H1 (cell line): ENCODE measurements around the gene ME3. TPM values are rescaled to one million over a fixed set of nuclear protein-coding genes. Genes with fewer than 3 reads are reported as not detected.

Experiments used
- CTCF ChIA-PET: fragments of 300-600 bp; sonication (Branson Sonifier 250); formaldehyde crosslinking; loops from one replicate; lab custom pipeline; 2021; ENCODE audit not compliant: partially characterized antibody; lab: Charles Lee
- POLR2A ChIA-PET: fragments of 300-600 bp; sonication (Branson Sonifier 250); formaldehyde crosslinking; loops from one replicate; lab custom pipeline; 2021; ENCODE audit warnings: inconsistent platforms; ENCODE audit not compliant: partially characterized antibody; lab: Charles Lee
- DNase-seq, 2 experiments: peaks; one replicate each; pipeline versions ENCODE4 v3.0.0 to v3.0.0-alpha.2; 2010 to 2022; ENCODE audit warnings: low spot score in 2 of 2, low read depth in 1 of 2, mixed read lengths in 1 of 2
- FAIRE-seq: peaks from 2 replicates; lab custom pipeline; 2011; peaks lifted over from hg19 to GRCh38; lab: Jason Lieb, UNC
- H2AFZ ChIP-seq: 2 replicates; pipeline ENCODE4 v1.8.1; 2012; ENCODE audit warnings: low read length, inconsistent platforms
- H2AK5ac ChIP-seq: 2 replicates; pipeline ENCODE4 v1.6.1; 2013; ENCODE audit warnings: low read depth, low read length
- H2BK120ac ChIP-seq: replicated peaks from 2 replicates; pipeline ENCODE3; 2013; ENCODE audit warnings: low read depth, low read length, inconsistent platforms
- H2BK12ac ChIP-seq: 2 replicates; pipeline ENCODE4 v1.6.1; 2013; ENCODE audit warnings: low read depth, low read length
- H2BK15ac ChIP-seq: 2 replicates; pipeline ENCODE4 v1.6.1; 2013; ENCODE audit warnings: low read length
- H2BK20ac ChIP-seq: 2 replicates; pipeline ENCODE4 v1.6.1; 2013; ENCODE audit warnings: low read length
- H2BK5ac ChIP-seq: 2 replicates; pipeline ENCODE4 v1.6.1; 2013; ENCODE audit warnings: low read depth, low read length
- H3K14ac ChIP-seq: 2 replicates; pipeline ENCODE4 v1.6.1; 2013; ENCODE audit warnings: inconsistent platforms; ENCODE audit not compliant: insufficient read length
- H3K18ac ChIP-seq: 2 replicates; pipeline ENCODE4 v1.6.1; 2013; ENCODE audit warnings: low read length; ENCODE audit errors: extremely low read depth
- H3K23ac ChIP-seq: 2 replicates; pipeline ENCODE4 v1.6.1; 2013; ENCODE audit warnings: inconsistent platforms; ENCODE audit not compliant: insufficient read length
- H3K23me2 ChIP-seq: 2 replicates; pipeline ENCODE4 v1.6.1; 2013; ENCODE audit warnings: low read depth, low read length
- H3K27ac ChIP-seq: 2 replicates; pipeline ENCODE4 v1.6.1; 2011; ENCODE audit warnings: low read depth, low read length, inconsistent platforms
- H3K27me3 ChIP-seq, 4 experiments: replicated peaks in 1 of 4; 1 replicate in 1 of 4; 2 replicates in 3 of 4; pipeline versions ENCODE4 v1.6.1 to v1.8.1; 2011 to 2013; ENCODE audit warnings: low read length in 3 of 4, mild to moderate bottlenecking in 3 of 4, inconsistent platforms in 2 of 4, mixed read lengths in 2 of 4, moderate library complexity in 1 of 4; ENCODE audit not compliant: control insufficient read depth in 3 of 4, insufficient read depth in 3 of 4; ENCODE audit errors: extremely low read depth in 1 of 4
- H3K36me3 ChIP-seq, 4 experiments: 2 replicates each; pipeline versions ENCODE4 v1.6.1 to v1.8.1; 2011 to 2013; ENCODE audit warnings: mild to moderate bottlenecking in 4 of 4, low read length in 3 of 4, moderate library complexity in 2 of 4, control low read depth in 1 of 4, inconsistent platforms in 1 of 4; ENCODE audit not compliant: insufficient read depth in 4 of 4, control insufficient read depth in 2 of 4
- H3K4ac ChIP-seq: replicated peaks from 2 replicates; pipeline ENCODE3; 2013; ENCODE audit warnings: low read length, low read depth, mixed read lengths, inconsistent platforms; ENCODE audit not compliant: insufficient read length
- H3K4me1 ChIP-seq, 4 experiments: replicated peaks in 1 of 4; 1 replicate in 1 of 4; 2 replicates in 3 of 4; pipeline versions ENCODE4 v1.6.1 to v1.8.1; 2011 to 2013; ENCODE audit warnings: low read length in 3 of 4, inconsistent platforms in 2 of 4, mixed read lengths in 1 of 4; ENCODE audit not compliant: insufficient read depth in 4 of 4, control insufficient read depth in 3 of 4
- H3K4me2 ChIP-seq, 2 experiments: 2 replicates each; pipeline versions ENCODE4 v1.6.1 to v1.8.1; 2011 to 2013; ENCODE audit warnings: low read depth in 2 of 2, low read length in 2 of 2, control low read depth in 1 of 2, inconsistent platforms in 1 of 2, mild to moderate bottlenecking in 1 of 2; ENCODE audit not compliant: insufficient read depth in 1 of 2
- H3K4me3 ChIP-seq, 4 experiments: fragments of 200-600, 300-600 bp in 1 of 4; sonication (generic), shearing (Covaris generic), sonication (Bioruptor Twin) in 1 of 4; 2 replicates each; pipeline versions ENCODE4 v1.5.1 to v1.8.1; 2011 to 2016; ENCODE audit warnings: low read length in 4 of 4, low read depth in 3 of 4, control low read depth in 2 of 4, inconsistent platforms in 2 of 4, mild to moderate bottlenecking in 2 of 4, mixed read lengths in 1 of 4, moderate library complexity in 1 of 4; ENCODE audit not compliant: insufficient read depth in 2 of 4; ENCODE audit errors: extremely low read depth in 1 of 4
- H3K56ac ChIP-seq: replicated peaks from 2 replicates; pipeline ENCODE3; 2013; ENCODE audit warnings: low read depth, mild to moderate bottlenecking, mixed read lengths, low read length, inconsistent platforms; ENCODE audit not compliant: insufficient read length
- H3K79me1 ChIP-seq: 2 replicates; pipeline ENCODE4 v1.6.1; 2013; ENCODE audit warnings: low read depth, low read length, control low read depth
- H3K79me2 ChIP-seq, 2 experiments: 2 replicates each; pipeline versions ENCODE4 v1.6.1 to v1.8.1; 2012 to 2013; ENCODE audit warnings: low read length in 2 of 2, mild to moderate bottlenecking in 2 of 2, inconsistent platforms in 1 of 2; ENCODE audit not compliant: insufficient read depth in 2 of 2, control insufficient read depth in 1 of 2
- H3K9ac ChIP-seq, 4 experiments: replicated peaks in 1 of 4; 1 replicate in 1 of 4; 2 replicates in 3 of 4; pipeline versions ENCODE4 v1.6.1 to v1.8.1; 2011 to 2013; ENCODE audit warnings: low read depth in 3 of 4, low read length in 3 of 4, control low read depth in 2 of 4, mild to moderate bottlenecking in 2 of 4, moderate library complexity in 2 of 4, inconsistent platforms in 1 of 4; ENCODE audit errors: extremely low read depth in 1 of 4
- H3K9me3 ChIP-seq, 2 experiments: 2 replicates each; pipeline versions ENCODE4 v1.6.1 to v1.8.1; 2012 to 2013; ENCODE audit warnings: mild to moderate bottlenecking in 2 of 2, moderate library complexity in 2 of 2, control low read depth in 1 of 2, inconsistent platforms in 1 of 2, low read depth in 1 of 2, low read length in 1 of 2, mixed read lengths in 1 of 2; ENCODE audit not compliant: insufficient read depth in 2 of 2
- H4K20me1 ChIP-seq, 2 experiments: replicated peaks in 1 of 2; 2 replicates each; pipeline versions ENCODE3 to v1.8.1; 2011 to 2013; ENCODE audit warnings: inconsistent platforms in 2 of 2, low read length in 2 of 2, mild to moderate bottlenecking in 1 of 2; ENCODE audit not compliant: insufficient read depth in 2 of 2, control insufficient read depth in 1 of 2
- H4K5ac ChIP-seq: 2 replicates; pipeline ENCODE4 v1.6.1; 2013; ENCODE audit warnings: low read length, low read depth, mixed read lengths, inconsistent platforms; ENCODE audit not compliant: insufficient read length
- H4K8ac ChIP-seq: 2 replicates; pipeline ENCODE4 v1.8.0; 2013; ENCODE audit warnings: mild to moderate bottlenecking, moderate library complexity, low read length, inconsistent platforms; ENCODE audit not compliant: insufficient read depth; ENCODE audit errors: extremely low read depth
- H4K91ac ChIP-seq: replicated peaks from 2 replicates; pipeline ENCODE3; 2013; ENCODE audit warnings: low read length, mixed read lengths, inconsistent platforms; ENCODE audit not compliant: insufficient read length
- ATF3 ChIP-seq: IDR thresholded peaks from 2 replicates; pipeline ENCODE4 v1.6.1; 2011; ENCODE audit warnings: low read depth, mild to moderate bottlenecking, low read length; ENCODE audit not compliant: insufficient read depth
- CBX8 ChIP-seq: fragments of 300-800, 300-1000 bp; sonication (generic); IDR thresholded peaks from 2 replicates; pipeline ENCODE4 v1.7.1; 2016; ENCODE audit warnings: low read depth, low read length, borderline replicate concordance
- CTBP2 ChIP-seq: IDR thresholded peaks from 2 replicates; pipeline ENCODE4 v1.7.0; 2011; ENCODE audit warnings: borderline replicate concordance, mild to moderate bottlenecking, moderate library complexity, mixed read lengths, low read length; ENCODE audit not compliant: insufficient read depth, insufficient read length
- EGR1 ChIP-seq: IDR thresholded peaks from 2 replicates; pipeline ENCODE4 v1.6.1; 2011; ENCODE audit warnings: low read depth, low read length, borderline replicate concordance
- EP300 ChIP-seq, 2 experiments: IDR thresholded peaks; 1 replicate in 1 of 2; 2 replicates in 1 of 2; pipeline ENCODE4 v1.6.1; 2011 to 2012; ENCODE audit warnings: low read depth in 2 of 2, low read length in 2 of 2, mild to moderate bottlenecking in 2 of 2, borderline replicate concordance in 1 of 2, inconsistent platforms in 1 of 2, moderate library complexity in 1 of 2
- EZH2 ChIP-seq: fragments of 200-600 bp; sonication (generic); IDR thresholded peaks from 2 replicates; pipeline ENCODE4 v1.7.1; 2012; ENCODE audit warnings: low read depth, mild to moderate bottlenecking, moderate library complexity, low read length, inconsistent platforms; ENCODE audit not compliant: severe bottlenecking
- GTF2F1 ChIP-seq: IDR thresholded peaks from 2 replicates; pipeline ENCODE4 v1.6.1; 2012; ENCODE audit warnings: low read depth, low read length, improper control_type of control experiment, borderline replicate concordance
- JUND ChIP-seq: IDR thresholded peaks from 2 replicates; pipeline ENCODE4 v1.6.1; 2011; ENCODE audit warnings: mild to moderate bottlenecking, improper control_type of control experiment, low read length
- KDM1A ChIP-seq: fragments of 200-600, 300-600 bp; sonication (generic); IDR thresholded peaks from 2 replicates; pipeline ENCODE4 v1.7.1; 2016; ENCODE audit warnings: mild to moderate bottlenecking, low read length, borderline replicate concordance
- KDM4A ChIP-seq: IDR thresholded peaks from one replicate; pipeline ENCODE4 v1.7.1; 2012; ENCODE audit warnings: low read depth, mild to moderate bottlenecking, moderate library complexity, low read length, inconsistent platforms; ENCODE audit not compliant: severe bottlenecking
- SP2 ChIP-seq: IDR thresholded peaks from 2 replicates; pipeline ENCODE4 v1.6.1; 2012; ENCODE audit warnings: mild to moderate bottlenecking, low read length, inconsistent platforms
- TAF1 ChIP-seq: IDR thresholded peaks from 2 replicates; pipeline ENCODE4 v1.6.1; 2011; ENCODE audit warnings: mild to moderate bottlenecking, low read depth, low read length
- WGBS, 2 experiments: shearing (Covaris generic) in 1 of 2; methylation state at CpG; one replicate each; pipeline versions ENCODE4 v1.1.6 to v1.1.7; 2013 to 2015; ENCODE audit warnings: low lambda C conversion rate in 2 of 2, mixed read lengths in 2 of 2, inconsistent platforms in 1 of 2, low coverage in 1 of 2, missing lambda C conversion rate in 1 of 2; ENCODE audit not compliant: insufficient replicate concordance in 2 of 2, insufficient coverage in 1 of 2, insufficient read length in 1 of 2; ENCODE audit errors: extremely low coverage in 1 of 2, missing lambda C conversion rate in 1 of 2; 5-methylcytosine and 5-hydroxymethylcytosine counted together
- polyA plus RNA-seq, 7 experiments: library from polyadenylated mRNA; depleted of rRNA in 3 of 7; stranded (reverse) in 5 of 7; unstranded in 2 of 7; fragments of >200 nt in 5 of 7; fragments of 200-250 nt in 2 of 7; gene quantifications; 1 replicate in 5 of 7; 2 replicates in 1 of 7; 4 replicates in 1 of 7; pipeline versions ENCODE4 v1.2.1 to v1.2.3, GENCODE V29; 2011 to 2013; ENCODE audit warnings: missing spikeins in 2 of 7, mixed read lengths in 2 of 7
- total RNA-seq: library from RNA; stranded (reverse); fragmentation: NEBNext Ultra II Directional; extraction: Animal tissue kit (Norgen Biotek cat#: 25700); gene quantifications from 2 replicates; pipeline ENCODE4 v1.2.1, GENCODE V29; 2021

Gene ME3
- total and polyA plus RNA-seq, 2 of the 8 experiments (the other 6 are each of a cell fraction or from before 2014, with no cell fraction given) = 1.5 to 2.8 TPM

DNA sequence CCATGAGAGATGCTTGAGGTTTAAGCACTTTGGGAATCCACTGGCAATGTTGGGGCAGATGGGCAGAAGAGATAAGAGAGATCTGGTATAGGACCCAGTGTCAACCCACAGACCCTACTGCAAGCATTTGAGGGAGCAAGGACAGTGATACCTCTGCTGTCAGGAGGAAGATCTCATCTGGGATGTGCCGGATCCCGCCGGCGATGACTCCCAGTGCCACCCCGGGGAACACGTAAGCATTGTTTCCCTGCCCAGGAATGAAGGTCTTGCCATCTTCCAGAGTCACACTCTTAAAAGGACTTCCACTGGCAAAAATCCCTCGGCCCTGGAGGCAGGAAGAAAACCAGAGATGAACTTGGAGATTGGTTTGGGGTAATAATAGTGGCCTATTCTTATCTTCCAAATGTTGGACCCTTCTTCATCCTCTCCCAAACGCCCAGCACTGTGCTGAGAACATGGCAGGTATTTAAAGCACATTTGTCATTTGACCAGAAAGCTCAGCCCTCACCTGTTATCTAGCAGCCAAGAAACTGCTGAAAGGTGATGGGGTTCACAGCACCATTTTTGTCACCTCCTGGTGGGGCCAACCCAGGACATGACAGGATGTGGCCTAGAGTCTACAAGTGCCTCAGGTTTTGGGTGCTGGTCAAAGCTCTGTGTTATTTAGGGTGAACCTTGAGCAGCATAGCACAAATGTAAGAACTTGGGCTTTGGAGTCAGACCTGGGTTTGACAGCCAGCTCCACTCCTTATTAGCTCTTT is 226.1 kb downstream of the ME3 start:
- H2BK12ac ChIP-seq = no peak overlapping the region
- WGBS, 2 experiments = 91% methylated on average over 8 of the region's 8 CpGs; no CpG with 5 or more reads in 1 of the 2 experiments
- no peak overlapping the region for H3K23ac ChIP-seq
- POLR2A ChIA-PET = no interaction called here
- no peak overlapping the region for H2AK5ac ChIP-seq
- no peak overlapping the region for H3K27ac ChIP-seq
- no peaks in the 10 kb centered on the region for H3K36me3 ChIP-seq
- H3K18ac ChIP-seq = no peak overlapping the region
- CTCF ChIA-PET = interaction anchor here (0.9 to 1.4 kb wide), 4 partner anchors 9 to 162 kb away, joined by 3 read pairs; no protein-coding TSS in a partner anchor
- no peak overlapping the region for H4K8ac ChIP-seq
- H4K20me1 ChIP-seq = no peaks in the 10 kb centered on the region
- no peak overlapping the region for H3K9ac ChIP-seq
- H3K4me3 ChIP-seq = no peak overlapping the region
- no peak overlapping the region for H3K4me2 ChIP-seq
- FAIRE-seq (no peak), DNase-seq (no peak)
- H2BK15ac ChIP-seq = no peak overlapping the region
- H2BK20ac ChIP-seq = no peak overlapping the region
- H3K56ac ChIP-seq = no peak overlapping the region
- H3K14ac ChIP-seq = no peak overlapping the region
- H4K5ac ChIP-seq = no peak overlapping the region
- no peak overlapping the region for H2BK5ac ChIP-seq
- H3K4ac ChIP-seq = no peak overlapping the region
- no peak overlapping the region for H4K91ac ChIP-seq
- no peaks in the 10 kb centered on the region for H3K79me1 ChIP-seq
- no peak overlapping the region for H2BK120ac ChIP-seq
- no peaks in the 10 kb centered on the region for H3K9me3 ChIP-seq
- H3K27me3 ChIP-seq = no peaks in the 10 kb centered on the region
- no peak overlapping the region for H2AFZ ChIP-seq
- H3K79me2 ChIP-seq = no peaks in the 10 kb centered on the region
- H3K4me1 ChIP-seq = no peaks in the 10 kb centered on the region
- H3K23me2 ChIP-seq = no peaks in the 10 kb centered on the region
- no peak for TF ChIP-seq EP300 (IDR thresholded peaks at IDR 0.05; ENCODE audit: borderline replicate concordance in 1 of 2, low read depth in 2 of 2, low read length in 2 of 2)
- TF ChIP-seq TAF1 = no peak
- TF ChIP-seq EGR1 = no peak
- no peak for TF ChIP-seq JUND
- TF ChIP-seq ATF3 = no peak
- TF ChIP-seq GTF2F1 = no peak
- TF ChIP-seq EZH2 = no peak
- no peak for TF ChIP-seq KDM1A
- TF ChIP-seq CTBP2 = no peak
- no peak for TF ChIP-seq CBX8
- TF ChIP-seq SP2 = no peak
- TF ChIP-seq KDM4A = no peak
